WERI-Rb-1 (cell line): ENCODE measurements around the gene OR51F2.

Source experiments
- DNase-seq: peaks from one replicate; pipeline ENCODE4 v3.0.0-alpha.2; 2020
- H3K27ac ChIP-seq: fragments of 250-450 bp; sonication (Bioruptor Pico); 2 replicates; pipeline ENCODE4 v1.5.1; 2020; ENCODE audit warnings: mild to moderate bottlenecking, moderate library complexity
- H3K27me3 ChIP-seq: fragments of 250-450 bp; sonication (Bioruptor Pico); 2 replicates; pipeline ENCODE4 v1.5.1; 2021; ENCODE audit warnings: mild to moderate bottlenecking, low read depth, moderate library complexity; ENCODE audit not compliant: insufficient read depth, severe bottlenecking
- H3K36me3 ChIP-seq: fragments of 250-450 bp; sonication (Bioruptor Pico); 2 replicates; pipeline ENCODE4 v1.5.1; 2020; ENCODE audit warnings: mild to moderate bottlenecking, moderate library complexity
- H3K4me3 ChIP-seq: 2 replicates; pipeline ENCODE4 v1.5.1; 2011; ENCODE audit warnings: low read depth, mild to moderate bottlenecking, control low read depth, low read length
- H3K9me3 ChIP-seq: fragments of 250-450 bp; sonication (Bioruptor Pico); 2 replicates; pipeline ENCODE4 v1.5.1; 2021; ENCODE audit warnings: mild to moderate bottlenecking, moderate library complexity; ENCODE audit not compliant: severe bottlenecking
- CTCF ChIP-seq: IDR thresholded peaks from 2 replicates; pipeline ENCODE4 v1.5.1; 2011; ENCODE audit warnings: low read depth, mild to moderate bottlenecking, control low read depth, inconsistent platforms, low read length

Gene OR51F2

GRCh38 chr11:4808476-4808875 is 12.6 kb upstream of the OR51F2 start:
- Histone ChIP-seq H3K36me3 (no peaks in the 10 kb centered on the region), H3K9me3 (no peaks in the 10 kb centered on the region), H3K27me3 (peaks cover 52% of the 10 kb centered on the region), H3K4me3 (no peak overlapping the region), H3K27ac (no peak overlapping the region)
- DNase-seq = no peak
- no peak for TF ChIP-seq CTCF

GRCh38 chr11:4809246-4809645 is 11.9 kb upstream of the OR51F2 start:
- no peak overlapping the region for H3K27ac ChIP-seq
- no peak for TF ChIP-seq CTCF
- H3K36me3 ChIP-seq = no peaks in the 10 kb centered on the region
- H3K9me3 ChIP-seq = no peaks in the 10 kb centered on the region
- DNase-seq = no peak
- peaks cover 47% of the 10 kb centered on the region for H3K27me3 ChIP-seq
- H3K4me3 ChIP-seq = no peak overlapping the region

- Histone ChIP-seq H3K27ac (no peak overlapping the region), H3K9me3 (no peaks in the 10 kb centered on the region), H3K27me3 (peaks cover 57% of the 10 kb centered on the region), H3K4me3 (no peak overlapping the region), H3K36me3 (no peaks in the 10 kb centered on the region)
- TF ChIP-seq CTCF = no peak
- no peak for DNase-seq
Measured at GRCh38 chr11:4825132-4825531, 4.0 kb downstream of the OR51F2 start.

- Histone ChIP-seq H3K36me3 (no peaks in the 10 kb centered on the region), H3K27ac (no peak overlapping the region), H3K27me3 (peaks cover 50% of the 10 kb centered on the region), H3K4me3 (no peak overlapping the region), H3K9me3 (no peaks in the 10 kb centered on the region)
- no peak for DNase-seq
- TF ChIP-seq CTCF = no peak
Measured at GRCh38 chr11:4826425-4826824, 5.3 kb downstream of the OR51F2 start.

- DNase-seq = no peak
- Histone ChIP-seq H3K36me3 (no peaks in the 10 kb centered on the region), H3K27me3 (peaks cover 52% of the 10 kb centered on the region), H3K27ac (no peak overlapping the region), H3K9me3 (no peaks in the 10 kb centered on the region), H3K4me3 (no peak overlapping the region)
- TF ChIP-seq CTCF = no peak
Measured at GRCh38 chr11:4830346-4830745, 9.2 kb downstream of the OR51F2 start.

GRCh38 chr11:4830909-4831308 is 9.8 kb downstream of the OR51F2 start:
- Histone ChIP-seq H3K27ac (no peak overlapping the region), H3K27me3 (peaks cover 53% of the 10 kb centered on the region), H3K9me3 (no peaks in the 10 kb centered on the region), H3K36me3 (no peaks in the 10 kb centered on the region), H3K4me3 (no peak overlapping the region)
- TF ChIP-seq CTCF = no peak
- DNase-seq = no peak
